ENCODE data around the gene ARL4A.

Gene ARL4A

GRCh38 chr7:12701433-12701832 is 14.0 kb downstream of the ARL4A start:
- H2AFZ ChIP-seq (ENCODE audit: low read depth, low read length) = no peak overlapping the region
- no peak overlapping the region for H3K27ac ChIP-seq (ENCODE audit: low read length)
- no peaks in the 10 kb centered on the region for H3K4me1 ChIP-seq (ENCODE audit: low read length)
- TF ChIP-seq EZH2phosphoT487 (IDR thresholded peaks at IDR 0.05; ENCODE audit: low read depth) (no peak), CTCF (IDR thresholded peaks at IDR 0.05; ENCODE audit: low read depth, low read length) (no peak)
- H3K36me3 ChIP-seq (replicated peaks; ENCODE audit: low read depth, low read length) = no peaks in the 10 kb centered on the region
- H3K79me2 ChIP-seq (ENCODE audit: low read length) = no peaks in the 10 kb centered on the region
- no peak overlapping the region for H3K4me3 ChIP-seq (ENCODE audit: low read length)
- H3K4me2 ChIP-seq (ENCODE audit: low read length) = no peak overlapping the region
- H4K20me1 ChIP-seq (ENCODE audit: insufficient read depth, low read length) = no peaks in the 10 kb centered on the region
- H3K9me3 ChIP-seq (ENCODE audit: insufficient read depth, low read length) = no peaks in the 10 kb centered on the region
- H3K9ac ChIP-seq (ENCODE audit: low read length) = no peak overlapping the region
- H3K27me3 ChIP-seq (ENCODE audit: low read depth, low read length) = no peaks in the 10 kb centered on the region

- no peak overlapping the region for H3K9ac ChIP-seq (ENCODE audit: low read length)
- no peak overlapping the region for H2AFZ ChIP-seq (ENCODE audit: low read depth, low read length)
- no peak overlapping the region for H3K4me2 ChIP-seq (ENCODE audit: low read length)
- no peak overlapping the region for H3K4me3 ChIP-seq (ENCODE audit: low read length)
- no peaks in the 10 kb centered on the region for H3K9me3 ChIP-seq (ENCODE audit: insufficient read depth, low read length)
- no peaks in the 10 kb centered on the region for H3K27me3 ChIP-seq (ENCODE audit: low read depth, low read length)
- H4K20me1 ChIP-seq (ENCODE audit: insufficient read depth, low read length) = no peaks in the 10 kb centered on the region
- peaks cover 10% of the 10 kb centered on the region for H3K4me1 ChIP-seq (ENCODE audit: low read length)
- TF ChIP-seq EZH2phosphoT487 (IDR thresholded peaks at IDR 0.05; ENCODE audit: low read depth) = no peak
- TF ChIP-seq CTCF (IDR thresholded peaks at IDR 0.05; ENCODE audit: low read depth, low read length) = no peak
- H3K27ac ChIP-seq (ENCODE audit: low read length) = no peak overlapping the region
- no peaks in the 10 kb centered on the region for H3K79me2 ChIP-seq (ENCODE audit: low read length)
- no peaks in the 10 kb centered on the region for H3K36me3 ChIP-seq (replicated peaks; ENCODE audit: low read depth, low read length)
Measured at GRCh38 chr7:12703881-12704280, 16.4 kb downstream of the ARL4A start.

- no peaks in the 10 kb centered on the region for H3K9me3 ChIP-seq (ENCODE audit: insufficient read depth, low read length)
- H3K4me2 ChIP-seq (ENCODE audit: low read length) = no peak overlapping the region
- H3K9ac ChIP-seq (ENCODE audit: low read length) = no peak overlapping the region
- no peak for TF ChIP-seq EZH2phosphoT487 (IDR thresholded peaks at IDR 0.05; ENCODE audit: low read depth)
- TF ChIP-seq CTCF (IDR thresholded peaks at IDR 0.05; ENCODE audit: low read depth, low read length) = no peak
- H3K4me3 ChIP-seq (ENCODE audit: low read length) = no peak overlapping the region
- no peaks in the 10 kb centered on the region for H3K27me3 ChIP-seq (ENCODE audit: low read depth, low read length)
- no peaks in the 10 kb centered on the region for H3K79me2 ChIP-seq (ENCODE audit: low read length)
- no peak overlapping the region for H3K27ac ChIP-seq (ENCODE audit: low read length)
- H3K4me1 ChIP-seq (ENCODE audit: low read length) = peaks cover 10% of the 10 kb centered on the region
- H3K36me3 ChIP-seq (replicated peaks; ENCODE audit: low read depth, low read length) = no peaks in the 10 kb centered on the region
- H2AFZ ChIP-seq (ENCODE audit: low read depth, low read length) = no peak overlapping the region
- H4K20me1 ChIP-seq (ENCODE audit: insufficient read depth, low read length) = no peaks in the 10 kb centered on the region
Measured at GRCh38 chr7:12705878-12706277, 18.4 kb downstream of the ARL4A start.

GRCh38 chr7:12706900-12707536 is 19.6 kb downstream of the ARL4A start:
- no peak for TF ChIP-seq CTCF (IDR thresholded peaks at IDR 0.05; ENCODE audit: low read depth, low read length)
- TF ChIP-seq EZH2phosphoT487 (IDR thresholded peaks at IDR 0.05; ENCODE audit: low read depth) = no peak
- Histone ChIP-seq H3K79me2 (ENCODE audit: low read length) (no peaks in the 10 kb centered on the region), H3K36me3 (replicated peaks; ENCODE audit: low read depth, low read length) (no peaks in the 10 kb centered on the region), H3K27ac (ENCODE audit: low read length) (no peak overlapping the region), H3K9ac (ENCODE audit: low read length) (no peak overlapping the region), H3K4me2 (ENCODE audit: low read length) (no peak overlapping the region), H3K4me3 (ENCODE audit: low read length) (no peak overlapping the region), H3K4me1 (ENCODE audit: low read length) (peaks cover 10% of the 10 kb centered on the region), H3K9me3 (ENCODE audit: insufficient read depth, low read length) (no peaks in the 10 kb centered on the region), H4K20me1 (ENCODE audit: insufficient read depth, low read length) (no peaks in the 10 kb centered on the region), H3K27me3 (ENCODE audit: low read depth, low read length) (no peaks in the 10 kb centered on the region), H2AFZ (ENCODE audit: low read depth, low read length) (no peak overlapping the region)

Measured in OCI-LY3 (cell line).